ENCODE results near the gene MBNL3. TPM values are rescaled to one million over a fixed set of nuclear protein-coding genes. Genes with fewer than 3 reads are reported as not detected.

Gene MBNL3
- total and polyA plus RNA-seq, 2 donors (not counting 3 experiments of a cell fraction or from before 2014, with no cell fraction given) = 1.8 to 5.6 TPM

- Histone ChIP-seq H3K36me3 (ENCODE audit: control insufficient read depth in 2 of 2, extremely low read depth in 1 of 2, insufficient read depth in 2 of 2, low read length in 2 of 2) (no peaks in the 10 kb centered on the region), H4K20me1 (replicated peaks; ENCODE audit: control insufficient read depth, extremely low read depth, insufficient read depth, low read length) (no peaks in the 10 kb centered on the region), H3K27ac (ENCODE audit: insufficient read depth, low read depth, low read length) (no peak overlapping the region), H2AFZ (ENCODE audit: low read depth, low read length) (no peak overlapping the region), H3K4me1 (ENCODE audit: control insufficient read depth, extremely low read depth, insufficient read depth, low read length) (no peaks in the 10 kb centered on the region), H3K9me1 (replicated peaks; ENCODE audit: control insufficient read depth, extremely low read depth, insufficient read depth, low read length) (no peaks in the 10 kb centered on the region), H3K79me2 (ENCODE audit: control insufficient read depth, insufficient read depth, low read length) (no peaks in the 10 kb centered on the region), H3K9ac (replicated peaks; ENCODE audit: extremely low read depth, insufficient read depth, low read length) (no peak overlapping the region), H3K4me3 (replicated peaks in 1 of 3; ENCODE audit: insufficient read depth in 1 of 3, low read depth in 1 of 3, low read length in 3 of 3) (no peak overlapping the region), H3K4me2 (ENCODE audit: insufficient read depth, low read length) (no peak overlapping the region), H3K9me3 (replicated peaks; ENCODE audit: control insufficient read depth, insufficient read depth, low read length) (no peaks in the 10 kb centered on the region), H3K27me3 (ENCODE audit: control insufficient read depth in 2 of 2, insufficient read depth in 2 of 2, low read length in 2 of 2) (no peaks in the 10 kb centered on the region)
- DNase-seq (ENCODE audit: low read depth, low spot score) = no peak
- intact Hi-C loops (cut with micrococcal nuclease) (no loop called here), dilution Hi-C loops (cut with MboI; ENCODE audit: extremely low pct_ligation_motif_present, low sequenced_read_pairs) (no loop called here)
- CTCF ChIA-PET = no interaction called here
- no TSS peak for BruUV-seq (replicated peaks)
- POLR2A ChIA-PET = no interaction called here
- TF ChIP-seq FOS (IDR thresholded peaks at IDR 0.05; ENCODE audit: borderline replicate concordance, insufficient read depth, low read length) (no peak), POLR2A (IDR thresholded peaks at IDR 0.05; ENCODE audit: low read depth, low read length) (no peak), CTCF (IDR thresholded peaks at IDR 0.05; ENCODE audit: extremely low read depth in 1 of 2, insufficient read depth in 1 of 2, low read depth in 1 of 2, low read length in 2 of 2) (no peak), POLR2AphosphoS5 (IDR thresholded peaks at IDR 0.05; ENCODE audit: insufficient read depth, low read depth, low read length) (no peak), EZH2 (IDR thresholded peaks at IDR 0.05; ENCODE audit: borderline replicate concordance, low read depth, low read length, severe bottlenecking) (no peak), JUN (IDR thresholded peaks at IDR 0.05; ENCODE audit: borderline replicate concordance, insufficient read depth, insufficient read length, low read depth) (no peak), MAX (IDR thresholded peaks at IDR 0.05; ENCODE audit: insufficient read depth, insufficient read length) (no peak), MYC (IDR thresholded peaks at IDR 0.05; ENCODE audit: low read depth, low read length) (no peak), GATA2 (IDR thresholded peaks at IDR 0.05; ENCODE audit: insufficient read depth, insufficient read length, low read depth, low read length) (no peak)
- FAIRE-seq = no peak
Measured at GRCh38 chrX:132373610-132374009, 115.2 kb downstream of the MBNL3 start.
